Loucy (cell line): Measurements from ENCODE around the gene DRICH1.
"Not testable (repeated sequence)": the region's sequence is repeated elsewhere in the genome, so short reads cannot be mapped to it uniquely, and the experiment has no call there.

Experiments used
- CTCF ChIP-seq: fragments of 200-600 bp; sonication (generic); conservative IDR thresholded peaks from 2 replicates; pipeline ENCODE4 v1.5.1; 2014; ENCODE audit warnings: mild to moderate bottlenecking, antibody characterized with exemption, low read length
- EZH2phosphoT487 ChIP-seq: fragments of 200-600 bp; IDR thresholded peaks from 2 replicates; pipeline ENCODE4 v1.6.1; 2018; ENCODE audit warnings: antibody characterized with exemption, mild to moderate bottlenecking, moderate library complexity, borderline replicate concordance

- not testable (repeated sequence) for TF ChIP-seq CTCF, EZH2phosphoT487
Observed at GRCh38 chr22:23671387-23671786, 39.3 kb upstream of the DRICH1 start.
